HG03439 (cell line): ENCODE measurements around the gene ZNF236.
"Not testable (repeated sequence)": the region's sequence is repeated elsewhere in the genome, so short reads cannot be mapped to it uniquely, and the experiment has no call there.

Experiments
- ATAC-seq: cut with Tn5 transposase; IDR thresholded peaks from one replicate; pipeline ENCODE4 v1.9.1; 2021; ENCODE audit warnings: mild to moderate bottlenecking, moderate library complexity; ENCODE audit not compliant: unreplicated experiment

ZNF236 gene

DNA sequence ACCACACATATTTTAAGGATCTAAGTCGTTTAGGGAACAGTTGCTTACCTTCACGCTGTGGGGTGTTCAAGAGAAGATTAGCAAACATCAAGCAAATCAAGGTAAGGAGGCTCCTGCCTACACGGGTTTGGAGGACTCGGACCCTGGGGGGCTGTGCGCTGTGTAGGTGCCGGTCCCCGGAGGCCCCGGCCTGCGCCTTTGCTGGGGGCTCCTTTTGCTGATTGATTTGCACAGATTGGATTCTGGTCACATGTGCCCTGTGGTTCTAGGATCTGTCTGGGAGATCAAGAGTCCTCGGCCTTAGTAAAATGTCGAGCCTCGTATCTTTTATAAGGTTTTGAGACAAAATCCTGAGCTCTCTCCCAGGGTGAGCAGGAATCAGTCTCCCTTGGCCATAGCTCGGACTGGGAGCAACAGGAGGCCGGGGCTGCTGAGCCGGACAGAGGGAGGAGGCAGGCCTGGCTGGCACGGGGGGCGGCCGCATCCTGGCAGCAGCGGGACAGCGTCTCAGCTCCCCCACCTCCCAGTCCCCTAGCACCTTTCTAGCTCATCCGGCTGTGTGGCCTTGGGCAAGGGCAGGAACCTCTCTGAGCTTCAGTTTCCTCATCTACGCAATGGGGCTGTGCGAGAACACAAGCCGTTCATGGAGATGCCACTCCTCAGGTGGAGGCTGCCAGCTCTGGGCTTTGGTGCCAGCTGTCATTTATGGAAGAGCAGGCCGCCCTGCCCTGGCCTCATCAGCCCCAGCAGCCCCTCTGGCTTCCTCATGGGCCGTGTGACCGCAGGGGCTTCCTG is 163.0 kb downstream of the ZNF236 start:
- no peak for ATAC-seq

DNA sequence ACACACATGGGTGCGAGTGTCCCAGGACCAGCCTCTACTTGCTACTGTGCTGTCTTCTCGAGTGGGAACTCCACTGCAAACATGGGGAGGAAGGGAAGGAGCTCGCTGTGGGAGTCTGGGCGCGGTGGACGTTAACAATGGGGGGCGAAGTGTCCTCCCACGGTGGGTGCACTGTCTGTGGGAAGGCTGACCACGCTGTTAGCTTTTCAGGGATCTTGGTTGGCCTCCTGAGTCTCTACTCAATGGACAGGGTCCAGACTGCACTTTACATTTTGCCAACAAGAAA is 163.5 kb downstream of the ZNF236 start:
- ATAC-seq: no peak

DNA sequence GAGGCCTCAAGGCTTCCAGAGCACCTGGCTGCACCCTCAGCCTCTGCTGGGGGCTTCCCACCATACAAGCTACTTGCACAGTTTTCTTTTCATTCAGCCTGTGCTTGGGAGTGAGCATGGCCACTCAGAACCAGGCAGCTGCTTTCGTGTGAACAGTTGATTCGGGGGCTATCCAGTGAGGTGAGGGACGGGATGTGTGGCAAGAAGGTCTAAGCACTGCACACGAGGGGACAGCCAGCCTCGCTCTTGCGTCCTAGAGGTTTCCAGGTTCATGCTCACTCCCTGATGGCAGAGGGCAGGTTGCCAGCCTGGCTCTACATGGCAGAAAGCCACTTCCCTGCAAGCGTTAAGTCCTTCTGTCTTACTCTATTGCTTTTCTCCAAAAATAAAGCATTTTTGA is 164.0 kb downstream of the ZNF236 start:
- ATAC-seq: no peak

DNA sequence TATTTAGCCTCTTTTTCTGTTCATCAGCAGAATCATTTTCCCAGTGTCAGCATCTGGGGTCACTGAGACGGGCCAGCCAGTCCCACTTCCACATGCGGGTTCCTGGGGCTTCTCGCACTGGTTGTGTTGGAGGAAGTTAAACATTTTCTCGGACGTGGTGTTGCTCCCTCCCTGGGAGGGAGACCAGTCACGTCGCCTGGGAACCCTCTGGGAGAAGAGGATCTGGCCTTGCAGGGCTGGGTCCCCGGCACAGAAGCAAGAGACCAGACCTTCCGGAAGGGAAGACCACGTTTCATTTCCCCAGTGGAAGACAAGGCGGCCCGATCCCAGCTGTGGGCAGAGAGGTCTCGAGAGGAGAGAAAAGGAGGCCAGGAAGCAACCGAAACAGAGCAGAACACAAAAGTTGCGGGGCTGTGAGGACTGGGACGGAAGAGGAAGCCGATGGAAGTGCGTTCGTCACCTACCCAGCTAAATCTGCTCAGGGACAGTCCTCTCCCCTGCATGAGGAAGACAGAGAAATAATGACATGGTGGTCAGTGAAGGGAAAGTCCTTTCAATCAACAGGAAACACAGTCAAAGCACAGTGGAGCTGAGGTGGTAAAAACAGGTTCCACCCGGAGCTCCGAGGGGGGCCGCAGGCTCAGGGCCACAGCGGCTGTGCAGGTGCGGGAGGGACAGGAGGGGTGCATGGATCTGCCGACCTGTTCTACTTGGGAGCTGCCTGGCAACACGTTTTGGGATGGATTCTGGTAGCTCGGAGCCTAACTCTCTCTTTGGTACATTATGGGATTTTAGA is 165.9 kb downstream of the ZNF236 start:
- no peak for ATAC-seq

DNA sequence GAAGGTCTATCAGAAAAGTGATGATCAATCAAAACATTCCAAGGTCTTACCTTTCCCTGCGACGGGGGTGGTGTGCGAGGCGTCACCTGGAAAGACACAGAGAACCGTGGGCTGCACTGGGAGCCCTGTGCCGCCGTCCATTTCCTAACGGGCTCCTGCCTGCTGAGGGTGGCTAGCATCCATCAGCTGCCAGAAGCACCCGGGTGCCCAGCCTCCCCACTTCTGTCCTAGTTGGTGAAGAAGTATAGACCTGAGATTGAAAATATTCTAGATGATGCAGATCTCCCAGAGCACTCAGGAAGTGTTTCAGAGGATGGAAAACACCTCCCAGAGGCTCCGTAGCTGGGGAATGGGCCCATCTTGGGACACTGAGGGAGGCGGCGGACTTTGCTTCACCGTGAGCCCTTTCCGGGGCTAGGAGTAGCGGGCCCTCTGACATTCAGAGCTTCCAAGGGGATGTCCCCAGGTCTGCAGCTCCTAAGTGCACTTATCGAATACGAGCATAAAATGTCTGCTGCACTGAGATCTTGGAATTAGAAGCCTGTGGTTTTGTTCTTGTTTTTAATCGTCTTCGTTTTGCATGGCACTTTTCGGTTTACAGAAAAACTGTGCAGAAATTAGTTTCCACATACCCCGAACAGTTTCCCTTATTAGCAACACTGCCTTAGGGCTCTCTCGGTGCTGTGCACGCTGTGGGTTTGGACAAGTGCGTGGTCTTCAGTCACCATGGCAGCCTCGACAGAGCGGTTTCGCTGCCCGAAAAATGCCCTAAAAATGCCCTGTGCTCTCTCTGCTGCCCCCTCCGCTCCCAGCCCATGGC is 166.7 kb downstream of the ZNF236 start:
- ATAC-seq: no peak

DNA sequence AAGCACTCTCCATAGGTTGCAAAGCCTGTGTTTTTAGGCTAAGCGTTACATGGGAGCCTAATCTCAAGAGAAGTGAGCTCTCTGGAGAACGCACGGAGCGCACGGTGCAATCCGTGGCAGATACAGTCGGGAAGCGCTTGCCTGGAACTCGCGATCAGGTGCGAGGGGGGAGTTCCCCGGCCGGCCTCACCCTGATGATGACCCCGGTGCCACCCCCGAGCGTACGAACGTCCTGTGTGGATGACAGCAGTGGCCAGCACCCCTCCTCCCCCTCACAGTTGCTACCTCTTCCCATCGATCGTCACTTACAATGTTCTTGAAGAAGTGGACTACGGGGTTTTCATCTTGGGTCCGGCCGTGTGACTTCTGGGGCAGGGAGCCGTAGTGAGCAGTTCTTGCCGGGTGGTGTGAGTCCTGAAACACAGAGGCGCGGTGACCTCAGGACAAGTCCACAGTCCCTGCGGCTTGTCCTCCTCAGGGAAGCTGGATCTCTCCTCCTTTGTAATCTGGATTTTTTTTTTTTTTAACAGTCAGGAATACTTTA is 167.4 kb downstream of the ZNF236 start:
- no peak for ATAC-seq

DNA sequence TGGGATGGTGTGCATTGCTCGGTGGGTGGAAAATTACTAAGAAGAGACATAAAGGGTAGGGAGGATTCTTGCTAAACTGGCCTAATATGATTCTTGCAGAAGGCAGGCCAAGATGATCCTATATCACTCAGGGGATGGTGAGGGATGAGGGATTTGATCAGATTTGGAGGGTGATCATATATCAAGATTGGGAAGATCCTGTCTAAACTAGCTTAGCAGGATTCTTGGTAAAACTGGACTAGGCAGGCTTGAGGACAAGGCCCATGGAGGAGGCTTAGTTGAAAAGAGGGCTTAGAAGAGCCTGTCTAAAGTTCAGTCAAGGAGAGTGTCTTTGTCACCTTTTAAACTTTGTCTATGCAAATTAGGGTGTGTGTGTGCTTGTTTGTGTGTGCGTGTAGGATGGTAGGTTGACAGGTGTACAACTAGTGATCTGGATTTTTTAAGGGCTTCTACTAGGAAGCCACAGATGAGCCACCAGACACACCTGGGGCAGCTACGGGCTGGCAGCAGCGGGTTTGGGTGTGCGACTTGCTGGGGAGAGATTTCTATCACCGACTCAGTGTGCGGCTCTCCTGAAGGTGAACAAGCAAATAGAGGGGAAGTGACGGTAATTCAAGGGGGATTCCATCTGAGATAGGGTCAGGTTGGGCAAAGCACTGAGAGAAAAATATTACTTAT is 168.1 kb downstream of the ZNF236 start:
- not testable (repeated sequence) for ATAC-seq

DNA sequence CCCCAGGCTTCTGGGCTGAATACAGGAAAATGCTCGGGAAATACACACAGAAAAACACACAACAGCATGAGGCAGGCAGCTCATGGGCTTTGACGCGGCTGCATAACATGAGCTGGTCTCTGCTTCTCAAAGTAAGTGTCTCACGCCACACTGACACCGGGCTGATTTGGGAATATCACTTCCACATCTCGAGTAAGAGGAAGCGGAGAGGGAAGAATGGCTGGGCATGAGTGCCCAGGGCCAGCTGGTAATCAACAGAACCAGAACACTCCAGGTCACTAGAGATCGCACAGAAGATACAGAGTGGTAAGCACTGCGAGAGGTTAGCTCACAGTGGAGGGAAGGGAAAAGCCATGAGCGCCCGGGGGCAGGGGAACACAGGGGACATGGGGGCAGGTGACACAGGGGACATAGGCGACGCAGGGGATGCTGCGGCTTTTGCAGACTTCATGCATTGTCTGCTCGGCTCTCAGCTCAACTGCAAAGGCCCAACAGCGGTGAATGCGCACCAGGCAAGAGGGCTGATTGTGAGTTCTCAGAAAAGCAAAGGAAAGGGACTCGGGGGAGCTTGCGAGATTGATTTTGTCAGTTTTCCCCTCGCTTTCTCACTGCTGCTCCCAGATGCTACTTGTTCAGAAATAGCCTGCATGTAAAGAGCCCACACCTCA is 168.8 kb downstream of the ZNF236 start:
- no peak for ATAC-seq

DNA sequence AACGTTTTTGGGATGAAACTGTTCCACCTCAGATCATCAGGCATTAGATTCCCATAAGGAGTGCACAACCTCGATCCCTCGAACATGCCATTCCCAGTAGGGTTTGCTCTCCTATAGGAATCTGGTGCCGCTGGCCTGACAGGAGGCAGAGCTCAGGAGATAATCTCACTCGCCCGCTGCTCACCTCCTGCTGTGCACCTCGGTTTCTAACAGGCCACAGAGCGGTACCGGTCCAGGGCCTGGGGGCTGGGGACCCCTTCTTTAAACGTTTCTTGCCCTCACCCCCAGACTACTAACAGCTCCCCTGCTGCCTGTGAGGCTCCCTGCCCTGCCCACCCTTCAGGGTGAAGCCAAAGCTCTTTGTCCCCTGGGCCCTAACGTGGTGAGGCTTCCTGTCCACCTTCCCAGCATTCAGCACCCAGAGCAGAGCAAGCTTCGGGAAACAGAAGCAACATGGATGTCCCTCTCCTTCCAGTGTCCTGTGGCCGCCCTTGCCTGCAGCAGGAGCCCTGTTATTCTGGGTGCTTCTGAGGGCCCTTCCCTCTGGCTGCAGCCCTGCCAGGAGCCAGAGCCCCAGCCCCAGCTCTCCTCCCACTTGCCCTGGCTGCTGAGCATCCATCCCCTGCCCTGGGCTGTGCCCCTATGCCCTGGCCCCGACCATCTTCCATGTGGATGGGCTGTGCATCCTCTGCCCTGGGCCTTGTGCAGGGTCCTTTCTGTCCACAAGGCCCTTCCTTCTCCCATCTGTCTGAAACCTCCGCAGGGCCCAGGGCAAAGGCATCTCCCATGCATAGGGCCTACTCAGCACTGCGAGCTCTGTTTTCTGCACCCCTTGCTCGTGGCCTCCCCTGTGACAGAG is 170.1 kb downstream of the ZNF236 start:
- ATAC-seq: no peak

DNA sequence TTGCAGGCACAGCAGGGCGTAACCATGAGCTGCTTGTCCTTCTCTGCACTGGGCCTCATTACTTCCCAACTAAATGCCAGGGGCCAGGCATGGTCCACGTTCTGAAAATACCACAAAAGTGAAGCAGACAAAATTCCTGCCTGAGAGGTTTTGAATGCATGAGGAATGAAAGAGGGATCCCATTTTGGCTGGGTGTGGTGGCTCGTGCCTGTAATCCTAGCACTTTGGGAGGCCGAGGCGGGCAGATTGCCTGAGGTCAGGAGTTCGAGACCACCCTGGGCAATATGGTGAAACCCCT is 170.7 kb downstream of the ZNF236 start:
- ATAC-seq: no peak

DNA sequence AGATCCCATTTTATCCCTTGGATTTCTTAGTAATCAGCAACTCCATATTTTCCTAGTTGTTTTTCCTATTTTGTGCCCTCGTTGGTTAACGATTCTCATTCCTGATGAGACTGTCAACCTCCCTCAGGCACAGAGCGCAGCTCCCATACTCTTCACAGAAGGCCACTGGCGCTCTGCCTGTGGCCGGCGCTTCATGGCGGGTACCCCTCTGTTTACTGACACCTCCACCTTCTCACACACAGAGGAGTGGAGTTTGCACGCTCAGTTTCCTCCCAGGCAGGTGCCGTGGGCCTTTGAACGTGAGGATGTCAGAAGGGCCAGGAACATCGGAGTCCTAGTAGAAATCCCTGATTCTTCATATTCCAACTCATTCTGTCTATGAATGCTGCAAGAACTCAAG is 171.2 kb downstream of the ZNF236 start:
- ATAC-seq: no peak

DNA sequence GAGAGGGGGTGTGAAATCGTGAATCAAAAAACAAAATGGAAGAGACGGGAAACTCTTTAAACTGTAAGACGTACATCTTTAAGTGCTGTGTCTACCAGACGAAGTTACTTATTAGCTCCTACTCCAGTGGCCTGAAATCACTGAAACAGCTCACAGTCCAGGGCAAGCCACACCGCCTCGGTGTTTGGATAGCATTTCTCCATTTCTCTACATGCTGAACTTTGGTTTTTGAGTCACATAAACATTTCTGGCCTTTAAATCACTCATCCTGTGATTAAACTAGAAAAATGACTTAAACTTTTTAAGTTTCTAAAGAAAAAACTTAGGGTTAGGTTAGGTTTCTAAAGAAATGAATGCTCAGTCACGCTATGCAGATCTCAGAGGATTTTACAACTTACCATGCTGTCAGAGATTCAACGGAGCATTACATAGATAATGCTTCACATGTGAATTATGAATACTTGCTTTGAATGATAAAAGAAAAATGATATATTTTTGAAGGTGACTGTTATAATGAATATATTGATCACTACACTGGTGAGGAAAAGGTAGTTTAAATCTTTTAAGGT is 171.8 kb downstream of the ZNF236 start:
- ATAC-seq: no peak

DNA sequence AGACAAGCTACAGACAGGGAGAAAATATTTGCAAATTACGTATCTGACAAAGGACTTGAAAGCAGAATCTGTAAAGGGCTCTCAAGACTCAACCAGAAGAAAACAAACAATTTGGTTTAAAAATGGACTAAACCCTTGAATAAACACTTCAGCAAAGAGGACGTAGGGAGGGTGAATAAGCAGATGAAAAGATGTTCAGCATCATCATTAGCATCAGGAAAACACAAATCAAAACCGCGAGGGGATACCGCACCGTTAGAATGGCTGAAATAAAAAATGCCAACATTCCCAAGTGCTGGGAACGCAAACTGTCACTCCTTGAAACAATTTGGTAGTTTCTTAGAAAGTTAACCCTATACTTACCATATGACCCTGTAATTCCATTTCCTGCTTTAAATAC is 173.5 kb downstream of the ZNF236 start:
- ATAC-seq: no peak

DNA sequence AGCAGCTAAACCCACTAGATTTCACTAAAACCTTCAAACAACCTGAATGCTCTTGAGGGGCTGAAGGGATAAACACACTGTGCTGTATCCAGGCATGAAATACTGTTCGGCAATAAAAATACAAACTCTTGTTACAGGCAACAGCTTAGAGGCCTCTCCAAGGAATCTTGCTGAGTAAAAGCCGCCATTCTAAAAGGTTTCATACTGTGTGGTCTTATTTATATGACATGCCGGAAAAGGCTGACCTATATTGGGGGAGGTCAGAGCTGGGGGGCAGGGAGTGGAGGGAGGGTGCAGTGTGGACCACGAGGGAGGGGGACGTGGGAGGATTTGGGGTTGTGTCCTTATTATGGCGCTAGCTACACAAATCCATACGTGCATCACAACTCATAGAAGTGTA is 174.1 kb downstream of the ZNF236 start:
- ATAC-seq: no peak

DNA sequence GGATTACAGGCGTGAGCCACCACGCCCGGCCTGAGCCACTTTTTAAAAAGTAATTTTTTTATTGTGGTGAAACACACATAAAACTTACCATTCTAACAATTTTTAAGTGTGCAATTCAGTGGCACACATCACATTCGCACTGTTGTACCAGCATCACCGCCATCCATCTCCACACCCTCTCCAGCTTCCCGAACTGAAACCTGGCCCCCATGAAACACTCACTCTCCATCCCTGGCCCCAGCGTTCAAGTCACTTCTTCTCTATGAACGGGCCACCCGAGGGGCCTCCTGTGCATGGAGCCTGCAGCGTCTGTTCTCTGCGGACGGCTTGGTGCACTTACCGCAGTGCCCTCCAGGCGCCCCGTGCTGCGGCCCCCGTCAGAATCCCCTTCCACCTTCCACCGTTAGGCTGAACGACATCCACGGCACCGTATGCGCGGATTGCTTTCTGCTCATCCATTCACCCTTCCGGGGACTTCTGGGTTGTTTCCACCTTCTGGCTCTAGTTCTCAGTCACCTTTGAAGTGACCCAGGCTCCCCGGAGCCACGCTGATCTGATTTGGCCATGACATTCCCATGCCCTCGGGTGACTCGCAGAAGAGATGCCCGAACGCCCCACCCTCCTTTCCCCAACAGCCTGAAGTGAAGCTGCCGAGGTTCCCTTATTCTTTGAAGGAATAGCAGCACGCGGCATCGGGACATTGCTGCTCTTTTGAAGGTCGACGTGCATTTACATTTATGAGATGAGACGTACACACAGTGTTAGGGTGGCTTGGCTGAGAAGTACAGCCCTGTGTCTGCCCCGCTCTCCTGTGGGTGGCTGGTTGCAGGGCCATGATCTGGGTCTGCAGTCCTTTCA is 175.8 kb downstream of the ZNF236 start:
- no peak for ATAC-seq

DNA sequence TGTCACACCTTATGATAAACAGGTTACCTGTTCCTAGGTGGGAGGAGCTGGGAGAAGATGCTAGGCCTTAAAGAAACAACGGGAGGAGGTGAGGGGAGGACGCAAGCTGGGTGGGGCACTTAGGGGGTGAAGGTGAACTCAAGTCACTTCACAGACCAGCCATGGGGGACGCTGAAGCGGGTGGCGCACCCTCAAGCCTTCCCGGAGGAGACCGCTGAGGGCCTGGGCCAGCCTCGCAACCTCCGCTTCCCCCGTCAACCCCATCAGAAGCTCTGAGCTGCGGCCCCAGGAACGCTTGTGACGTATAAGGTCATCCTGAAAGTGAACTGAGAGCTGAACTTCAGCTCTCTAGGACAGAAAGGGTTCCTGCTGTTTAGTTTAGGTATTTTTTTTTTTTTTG is 176.7 kb downstream of the ZNF236 start:
- ATAC-seq: no peak

DNA sequence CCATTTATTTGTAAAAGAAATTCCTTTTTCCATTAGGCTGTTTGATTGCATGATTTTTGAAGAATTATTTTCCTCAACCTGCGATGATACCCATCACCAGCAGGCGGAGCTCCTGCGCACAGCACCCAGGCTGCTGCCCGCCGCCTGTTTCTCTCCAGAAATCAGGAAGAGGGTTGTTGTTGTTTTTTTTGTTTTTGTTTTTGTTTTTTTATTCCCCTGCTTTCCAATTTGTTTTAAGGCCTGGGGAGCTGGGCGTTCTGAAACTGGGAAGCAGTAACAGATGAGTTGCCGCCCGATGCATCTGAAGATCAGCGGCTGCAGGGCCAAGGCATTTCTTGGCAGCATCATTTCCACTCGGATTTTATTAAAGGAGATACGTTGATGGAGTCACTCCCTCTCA is 178.2 kb downstream of the ZNF236 start:
- no peak for ATAC-seq

DNA sequence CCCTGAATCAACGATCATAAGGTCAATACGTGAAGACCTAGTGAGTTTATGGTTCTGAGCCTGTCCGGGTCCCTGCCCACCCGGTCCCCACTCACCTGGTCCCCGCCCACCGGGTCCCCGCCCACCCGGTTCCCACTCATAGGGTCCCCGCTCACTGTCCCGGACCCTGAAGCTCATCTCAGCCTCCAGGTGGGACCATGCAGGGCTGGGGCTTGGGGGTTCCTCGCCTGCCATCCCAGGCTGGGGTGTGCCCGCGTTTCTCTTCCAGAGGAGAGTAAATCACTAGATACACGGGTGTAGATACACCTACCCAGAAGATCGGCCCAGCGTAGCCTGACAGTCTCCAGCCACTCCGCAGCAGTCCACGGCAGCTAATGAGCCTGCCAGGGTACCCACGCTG is 178.7 kb downstream of the ZNF236 start:
- no peak for ATAC-seq
